ENCODE measurements around the gene SLC23A2. TPM values are rescaled to one million over a fixed set of nuclear protein-coding genes. Genes with fewer than 3 reads are reported as not detected.

SLC23A2 gene
- total RNA-seq, 2 donors from 2014 or later: 12.3 to 13.7 TPM

GRCh38 chr20:4876301-4876700, 125.0 kb downstream of the SLC23A2 start:
- H3K36me3 ChIP-seq (ENCODE audit: control insufficient read depth, insufficient read depth, low read length): peaks cover 10% of the 10 kb centered on the region
- no peak overlapping the region for H3K4me3 Mint-ChIP-seq
- H3K27ac Mint-ChIP-seq: no peak overlapping the region
- H3K9me3 ChIP-seq (ENCODE audit: control insufficient read depth, low read length): no peaks in the 10 kb centered on the region
- H3K36me3 Mint-ChIP-seq (ENCODE audit: low read depth): peaks cover 11% of the 10 kb centered on the region
- WGBS, 2 experiments (ENCODE audit: insufficient coverage in 1 of 2, insufficient read length in 1 of 2): 86 to 93% methylated on average over 2 to 4 of the region's 4 CpGs
- H3K4me3 ChIP-seq (ENCODE audit: low read length): no peak overlapping the region
- no peaks in the 10 kb centered on the region for H3K27me3 ChIP-seq (ENCODE audit: control insufficient read depth, insufficient read depth, low read length, poor library complexity, severe bottlenecking)
- H3K9ac ChIP-seq (ENCODE audit: extremely low read depth, low read length, poor library complexity, severe bottlenecking): no peak overlapping the region
- no peaks in the 10 kb centered on the region for H3K27me3 Mint-ChIP-seq (ENCODE audit: insufficient read depth)
- DNase-seq: no peak
- H3K27ac ChIP-seq (ENCODE audit: low read depth, low read length): no peak overlapping the region
- H3K9me3 Mint-ChIP-seq: no peaks in the 10 kb centered on the region
- no peaks in the 10 kb centered on the region for H3K4me1 Mint-ChIP-seq
- H3K4me1 ChIP-seq (ENCODE audit: control insufficient read depth, insufficient read depth, low read length): no peaks in the 10 kb centered on the region
- TF ChIP-seq, protein P1, sequence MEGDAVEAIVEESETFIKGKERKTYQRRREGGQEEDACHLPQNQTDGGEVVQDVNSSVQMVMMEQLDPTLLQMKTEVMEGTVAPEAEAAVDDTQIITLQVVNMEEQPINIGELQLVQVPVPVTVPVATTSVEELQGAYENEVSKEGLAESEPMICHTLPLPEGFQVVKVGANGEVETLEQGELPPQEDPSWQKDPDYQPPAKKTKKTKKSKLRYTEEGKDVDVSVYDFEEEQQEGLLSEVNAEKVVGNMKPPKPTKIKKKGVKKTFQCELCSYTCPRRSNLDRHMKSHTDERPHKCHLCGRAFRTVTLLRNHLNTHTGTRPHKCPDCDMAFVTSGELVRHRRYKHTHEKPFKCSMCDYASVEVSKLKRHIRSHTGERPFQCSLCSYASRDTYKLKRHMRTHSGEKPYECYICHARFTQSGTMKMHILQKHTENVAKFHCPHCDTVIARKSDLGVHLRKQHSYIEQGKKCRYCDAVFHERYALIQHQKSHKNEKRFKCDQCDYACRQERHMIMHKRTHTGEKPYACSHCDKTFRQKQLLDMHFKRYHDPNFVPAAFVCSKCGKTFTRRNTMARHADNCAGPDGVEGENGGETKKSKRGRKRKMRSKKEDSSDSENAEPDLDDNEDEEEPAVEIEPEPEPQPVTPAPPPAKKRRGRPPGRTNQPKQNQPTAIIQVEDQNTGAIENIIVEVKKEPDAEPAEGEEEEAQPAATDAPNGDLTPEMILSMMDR (conservative IDR thresholded peaks at IDR 0.05): no peak

- Mint-ChIP-seq H3K27me3 (ENCODE audit: insufficient read depth) (no peaks in the 10 kb centered on the region), H3K9me3 (no peaks in the 10 kb centered on the region), H3K4me1 (no peaks in the 10 kb centered on the region), H3K36me3 (ENCODE audit: low read depth) (peaks cover 7% of the 10 kb centered on the region), H3K4me3 (no peak overlapping the region), H3K27ac (no peak overlapping the region)
- H3K9me3 ChIP-seq (ENCODE audit: control insufficient read depth, low read length): no peaks in the 10 kb centered on the region
- H3K27me3 ChIP-seq (ENCODE audit: control insufficient read depth, insufficient read depth, low read length, poor library complexity, severe bottlenecking): no peaks in the 10 kb centered on the region
- H3K4me3 ChIP-seq (ENCODE audit: low read length): no peak overlapping the region
- H3K36me3 ChIP-seq (ENCODE audit: control insufficient read depth, insufficient read depth, low read length): peaks cover 10% of the 10 kb centered on the region
- no peak overlapping the region for H3K9ac ChIP-seq (ENCODE audit: extremely low read depth, low read length, poor library complexity, severe bottlenecking)
- H3K27ac ChIP-seq (ENCODE audit: low read depth, low read length): no peak overlapping the region
- no peaks in the 10 kb centered on the region for H3K4me1 ChIP-seq (ENCODE audit: control insufficient read depth, insufficient read depth, low read length)
- no peak for DNase-seq
- WGBS, 2 experiments (ENCODE audit: insufficient coverage in 1 of 2, insufficient read length in 1 of 2): 93 to 95% methylated on average over 12 to 16 of the region's 16 CpGs
- TF ChIP-seq, protein P1 (conservative IDR thresholded peaks at IDR 0.05): no peak
These were observed 125.7 kb downstream of the SLC23A2 start for GRCh38 chr20:4875578-4876067.

DNA sequence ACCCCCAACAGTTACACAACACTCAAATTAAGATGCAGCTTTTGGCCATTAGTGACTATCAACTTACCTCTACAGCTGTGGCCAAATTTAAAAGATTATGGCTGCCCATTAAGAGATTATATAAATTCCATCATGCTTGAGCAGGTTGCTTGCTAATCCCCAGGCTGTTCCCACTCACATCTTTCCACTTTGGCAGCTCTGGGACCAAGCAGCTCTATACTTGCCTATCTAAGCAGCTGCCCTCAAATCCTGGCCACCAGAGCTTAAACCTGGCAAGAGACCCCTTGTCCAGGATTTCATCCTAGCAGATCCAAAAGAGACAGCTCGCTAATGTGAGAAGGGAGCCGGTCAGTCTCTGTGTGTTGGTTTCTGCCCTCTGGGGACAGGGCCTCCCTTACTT, 127.9 kb downstream of the SLC23A2 start:
- Histone ChIP-seq H3K36me3 (ENCODE audit: control insufficient read depth, insufficient read depth, low read length) (peaks cover 17% of the 10 kb centered on the region), H3K27ac (ENCODE audit: low read depth, low read length) (no peak overlapping the region), H3K4me1 (ENCODE audit: control insufficient read depth, insufficient read depth, low read length) (no peaks in the 10 kb centered on the region), H3K27me3 (ENCODE audit: control insufficient read depth, insufficient read depth, low read length, poor library complexity, severe bottlenecking) (no peaks in the 10 kb centered on the region), H3K9me3 (ENCODE audit: control insufficient read depth, low read length) (no peaks in the 10 kb centered on the region), H3K9ac (ENCODE audit: extremely low read depth, low read length, poor library complexity, severe bottlenecking) (no peak overlapping the region), H3K4me3 (ENCODE audit: low read length) (no peak overlapping the region)
- WGBS, 2 experiments (ENCODE audit: insufficient coverage in 1 of 2, insufficient read length in 1 of 2): 98 to 100% methylated on average over 1 to 2 of the region's 2 CpGs
- Mint-ChIP-seq H3K36me3 (ENCODE audit: low read depth) (peaks cover 7% of the 10 kb centered on the region), H3K27ac (no peak overlapping the region), H3K4me3 (no peak overlapping the region), H3K27me3 (ENCODE audit: insufficient read depth) (no peaks in the 10 kb centered on the region), H3K4me1 (no peaks in the 10 kb centered on the region), H3K9me3 (no peaks in the 10 kb centered on the region)
- TF ChIP-seq, protein P1 (conservative IDR thresholded peaks at IDR 0.05): no peak
- DNase-seq: no peak

Measured in endodermal cell (in vitro differentiated cells).